Neural progenitor cell (in vitro differentiated cells): Measurements from ENCODE around the gene BCL7B. TPM values are rescaled to one million over a fixed set of nuclear protein-coding genes. Genes with fewer than 3 reads are reported as not detected.

Experiments used
- DNase-seq: peaks from one replicate; pipeline ENCODE4 v3.0.0-alpha.2; 2016; ENCODE audit warnings: low spot score
- H2AFZ ChIP-seq: fragments of 200-600 bp; sonication (generic); replicated peaks from 2 replicates; pipeline ENCODE4 v1.6.1; 2016; ENCODE audit warnings: antibody characterized with exemption
- H3F3A ChIP-seq: fragments of 200-600 bp; sonication (generic); 2 replicates; pipeline ENCODE4 v1.6.1; 2016; ENCODE audit warnings: antibody characterized with exemption, low read depth
- H3K27ac ChIP-seq: fragments of 200-600 bp; sonication (generic); 2 replicates; pipeline ENCODE4 v1.5.1; 2016; ENCODE audit warnings: mild to moderate bottlenecking
- H3K27me3 ChIP-seq: fragments of 200-600 bp; sonication (generic); 2 replicates; pipeline ENCODE4 v1.6.1; 2016; ENCODE audit warnings: mild to moderate bottlenecking, moderate library complexity
- H3K36me3 ChIP-seq: fragments of 200-600 bp; sonication (generic); 2 replicates; pipeline ENCODE4 v1.5.1; 2016
- H3K4me1 ChIP-seq: fragments of 200-600 bp; sonication (generic); 2 replicates; pipeline ENCODE4 v1.6.1; 2016; ENCODE audit warnings: mixed run types
- H3K4me2 ChIP-seq: fragments of 200-600 bp; sonication (generic); 2 replicates; pipeline ENCODE4 v1.6.1; 2016
- H3K4me3 ChIP-seq: fragments of 200-600 bp; sonication (generic); 2 replicates; pipeline ENCODE4 v1.5.1; 2016
- H3K79me2 ChIP-seq: fragments of 200-600 bp; sonication (generic); 2 replicates; pipeline ENCODE4 v1.6.1; 2016; ENCODE audit warnings: low read depth
- H3K9ac ChIP-seq: fragments of 200-600 bp; sonication (generic); 2 replicates; pipeline ENCODE4 v1.6.1; 2016
- H3K9me3 ChIP-seq: fragments of 200-600 bp; sonication (generic); 2 replicates; pipeline ENCODE4 v1.5.1; 2016; ENCODE audit warnings: low read depth
- H4K20me1 ChIP-seq: fragments of 200-600 bp; sonication (generic); 2 replicates; pipeline ENCODE4 v1.6.1; 2016; ENCODE audit warnings: low read depth
- H3K27ac Mint-ChIP-seq: 3 replicates; pipeline ENCODE4 v1.8.0; 2021; ENCODE audit warnings: mixed read lengths
- H3K27me3 Mint-ChIP-seq: 2 replicates; pipeline ENCODE4 v1.8.0; 2022; ENCODE audit warnings: low read depth, mild to moderate bottlenecking, inconsistent platforms, moderate library complexity, mixed read lengths; ENCODE audit not compliant: insufficient read depth
- H3K36me3 Mint-ChIP-seq: 3 replicates; pipeline ENCODE4 v1.8.0; 2021; ENCODE audit warnings: mixed read lengths
- H3K4me1 Mint-ChIP-seq: 3 replicates; pipeline ENCODE4 v1.8.0; 2021; ENCODE audit warnings: mixed read lengths
- H3K4me3 Mint-ChIP-seq: 3 replicates; pipeline ENCODE4 v1.8.0; 2021; ENCODE audit warnings: mild to moderate bottlenecking, moderate library complexity, mixed read lengths
- H3K9me3 Mint-ChIP-seq: 3 replicates; pipeline ENCODE4 v1.8.0; 2020; ENCODE audit warnings: mixed read lengths
- EZH2 ChIP-seq: fragments of 200-600 bp; sonication (generic); IDR thresholded peaks from 2 replicates; pipeline ENCODE4 v1.6.1; 2017; ENCODE audit warnings: antibody characterized with exemption, mild to moderate bottlenecking, moderate library complexity
- EZH2phosphoT487 ChIP-seq: fragments of 200-600 bp; sonication (generic); IDR thresholded peaks from 2 replicates; pipeline ENCODE4 v1.6.1; 2017; ENCODE audit warnings: antibody characterized with exemption
- total RNA-seq: library from RNA; depleted of rRNA; stranded (reverse); fragments of >200 nt; gene quantifications from 2 replicates; pipeline ENCODE4 v1.2.3, GENCODE V29; 2015; ENCODE audit warnings: low replicate concordance
- TF ChIP-seq, protein P1 (sequence below): fragments of 200-600 bp; sonication (generic); IDR thresholded peaks from 2 replicates; pipeline ENCODE4 v1.5.1; 2017; ENCODE audit warnings: antibody characterized with exemption, mild to moderate bottlenecking

Gene BCL7B
- total RNA-seq, 1 donor from 2014 or later = 10.4 TPM

DNA sequence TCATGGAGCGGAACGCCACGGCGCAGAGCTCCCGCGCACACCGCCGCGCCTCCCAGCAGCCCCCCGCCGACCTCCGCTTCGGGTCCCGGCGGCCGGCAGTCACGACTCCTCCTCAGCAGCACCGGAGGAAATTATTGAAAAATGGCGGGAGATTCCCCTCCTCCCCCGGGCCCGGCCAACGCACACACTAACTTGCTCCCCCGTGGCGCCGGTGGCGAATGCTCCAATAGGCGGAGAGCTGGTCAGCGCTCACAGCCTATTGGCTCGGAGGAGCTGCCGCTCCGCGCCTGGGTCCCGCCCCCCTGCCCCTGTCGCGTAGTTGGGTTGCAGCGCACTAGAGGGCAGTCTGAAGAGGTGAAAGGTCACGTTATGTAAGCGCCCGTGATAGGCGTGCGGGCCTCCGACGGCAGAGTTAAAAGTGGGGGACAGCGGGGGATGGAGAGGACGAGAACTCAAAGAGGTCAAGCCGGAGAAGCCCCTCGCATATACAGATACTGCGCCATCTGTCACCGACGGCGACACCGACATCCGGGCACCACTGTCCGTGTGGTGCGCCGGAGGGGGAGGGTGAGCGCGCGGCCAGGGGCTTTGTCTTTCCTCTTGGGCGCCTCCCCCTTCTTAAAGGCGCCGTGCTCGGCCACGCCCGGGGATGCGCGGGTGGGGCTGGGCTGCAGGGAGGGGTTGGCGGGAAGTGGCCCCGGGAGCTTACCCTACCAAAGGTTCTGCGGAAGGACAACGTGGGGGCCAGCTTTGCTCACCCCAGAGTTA is 35.2 kb downstream of the BCL7B start, which contains the start of gene BAZ1B:
Gene BAZ1B (minus strand): TSS at position 189 of the 768 bp plus-strand sequence. CDS start 360 bp downstream, outside the sequence.
- Mint-ChIP-seq H3K27me3 (peaks cover 4% of the 10 kb centered on the region), H3K27ac (peak within 1 kb of the TSS; percentile 100), H3K9me3 (no peaks in the 10 kb centered on the region), H3K4me1 (peaks cover 33% of the 10 kb centered on the region), H3K4me3 (peak within 1 kb of the TSS; percentile 97), H3K36me3 (peaks cover 27% of the 10 kb centered on the region)
- Histone ChIP-seq H3K9me3 (no peaks in the 10 kb centered on the region), H3K79me2 (peaks cover 55% of the 10 kb centered on the region), H4K20me1 (peaks cover 39% of the 10 kb centered on the region), H3K4me2 (peak within 1 kb of the TSS; percentile 91), H3K4me3 (peak within 1 kb of the TSS; percentile 99), H3K9ac (peak within 1 kb of the TSS; percentile 95), H3K4me1 (peaks cover 16% of the 10 kb centered on the region), H3F3A (peaks cover 34% of the 10 kb centered on the region), H3K27me3 (no peaks in the 10 kb centered on the region), H3K36me3 (peaks cover 7% of the 10 kb centered on the region), H3K27ac (peak within 1 kb of the TSS; percentile 96), H2AFZ (peak within 1 kb of the TSS; percentile 84)
- peak; percentile 100 for DNase-seq
- TF ChIP-seq EZH2 = no peak
- TF ChIP-seq, protein P1, sequence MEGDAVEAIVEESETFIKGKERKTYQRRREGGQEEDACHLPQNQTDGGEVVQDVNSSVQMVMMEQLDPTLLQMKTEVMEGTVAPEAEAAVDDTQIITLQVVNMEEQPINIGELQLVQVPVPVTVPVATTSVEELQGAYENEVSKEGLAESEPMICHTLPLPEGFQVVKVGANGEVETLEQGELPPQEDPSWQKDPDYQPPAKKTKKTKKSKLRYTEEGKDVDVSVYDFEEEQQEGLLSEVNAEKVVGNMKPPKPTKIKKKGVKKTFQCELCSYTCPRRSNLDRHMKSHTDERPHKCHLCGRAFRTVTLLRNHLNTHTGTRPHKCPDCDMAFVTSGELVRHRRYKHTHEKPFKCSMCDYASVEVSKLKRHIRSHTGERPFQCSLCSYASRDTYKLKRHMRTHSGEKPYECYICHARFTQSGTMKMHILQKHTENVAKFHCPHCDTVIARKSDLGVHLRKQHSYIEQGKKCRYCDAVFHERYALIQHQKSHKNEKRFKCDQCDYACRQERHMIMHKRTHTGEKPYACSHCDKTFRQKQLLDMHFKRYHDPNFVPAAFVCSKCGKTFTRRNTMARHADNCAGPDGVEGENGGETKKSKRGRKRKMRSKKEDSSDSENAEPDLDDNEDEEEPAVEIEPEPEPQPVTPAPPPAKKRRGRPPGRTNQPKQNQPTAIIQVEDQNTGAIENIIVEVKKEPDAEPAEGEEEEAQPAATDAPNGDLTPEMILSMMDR = peak; percentile 22

DNA sequence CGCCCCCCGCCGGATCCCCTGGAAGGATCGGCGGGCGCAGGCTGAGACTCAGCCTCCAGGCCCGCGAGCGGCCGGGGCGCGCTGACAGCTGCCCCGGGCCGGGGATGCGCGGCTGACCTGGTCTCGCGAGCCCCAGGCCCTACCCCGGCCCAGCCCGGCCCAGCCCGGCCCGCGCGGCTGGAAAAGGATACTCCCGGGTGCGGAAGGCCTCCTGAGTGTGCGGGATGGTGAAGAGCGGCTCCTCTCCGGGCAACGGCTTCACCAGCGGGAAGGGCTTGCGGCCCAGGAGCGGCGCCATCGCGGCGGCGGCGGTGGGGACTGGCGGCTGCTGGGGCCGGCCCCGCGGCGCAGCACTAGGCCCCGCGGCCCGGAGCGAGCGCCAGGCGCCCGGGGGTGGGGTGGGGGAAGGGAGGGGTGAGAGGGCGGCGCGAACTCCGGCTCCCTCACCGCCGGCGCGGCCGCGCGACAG is 35.8 kb downstream of the BCL7B start:
- peak overlapping the region; percentile 84 for H2AFZ ChIP-seq

DNA sequence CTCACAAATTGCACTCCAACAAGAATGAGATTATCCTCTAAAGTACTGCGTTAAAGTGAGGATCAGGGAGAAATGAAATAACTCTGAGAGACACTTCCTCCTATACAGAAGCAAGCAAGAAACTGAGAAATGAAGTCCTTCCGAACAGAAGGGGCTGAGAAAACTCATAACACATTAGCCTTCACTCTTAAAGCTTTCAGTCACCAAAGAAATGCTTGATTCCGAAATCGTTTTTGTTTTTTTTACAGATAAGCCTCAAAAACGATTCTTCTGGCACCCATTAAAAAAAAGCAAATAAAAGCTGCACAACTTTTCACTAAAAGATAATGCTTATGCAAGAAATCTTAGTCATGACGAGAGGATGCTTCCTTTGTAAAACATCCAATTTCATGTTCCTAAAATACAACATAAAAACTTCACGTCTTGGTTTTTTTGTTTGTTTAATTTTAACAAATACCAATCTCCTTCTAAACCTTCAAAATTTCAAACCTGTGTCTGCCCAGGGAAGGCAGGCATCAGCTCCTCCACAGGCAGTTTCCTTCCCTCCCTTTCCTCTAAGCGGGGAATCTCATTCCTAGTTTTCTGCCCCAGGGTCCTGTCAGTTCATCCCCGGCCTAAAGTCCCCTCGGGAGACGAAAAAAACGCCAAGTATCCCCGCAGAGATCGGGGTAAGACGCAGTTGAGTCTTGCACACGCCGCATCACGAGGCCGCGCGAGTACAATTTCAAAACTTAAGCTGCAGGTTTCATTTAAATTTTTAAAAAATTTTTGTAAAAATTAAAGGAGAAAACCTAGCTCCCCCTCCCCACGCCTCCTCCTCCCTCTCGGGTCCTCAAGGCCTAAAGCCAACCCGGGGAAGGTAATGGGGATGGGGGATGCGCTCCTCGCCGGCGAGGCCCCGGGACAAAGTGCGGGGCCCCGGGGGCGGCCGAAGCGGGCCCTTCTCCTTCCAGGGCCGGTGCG is 36.5 kb downstream of the BCL7B start:
- peaks cover 29% of the 10 kb centered on the region for H3K4me1 Mint-ChIP-seq
- H2AFZ ChIP-seq = no peak overlapping the region
- peaks cover 31% of the 10 kb centered on the region for H3F3A ChIP-seq
- H3K36me3 ChIP-seq = peaks cover 11% of the 10 kb centered on the region
- peak overlapping the region; percentile 91 for H3K4me2 ChIP-seq
- peaks cover 68% of the 10 kb centered on the region for H3K79me2 ChIP-seq
- peak overlapping the region; percentile 95 for H3K9ac ChIP-seq
- DNase-seq = peak; percentile 49
- no peaks in the 10 kb centered on the region for H3K9me3 ChIP-seq
- peak overlapping the region; percentile 99 for H3K4me3 ChIP-seq
- H3K9me3 Mint-ChIP-seq = no peaks in the 10 kb centered on the region
- peak overlapping the region; percentile 96 for H3K27ac ChIP-seq
- H3K36me3 Mint-ChIP-seq = peaks cover 30% of the 10 kb centered on the region
- H3K27me3 Mint-ChIP-seq = peaks cover 4% of the 10 kb centered on the region
- peaks cover 51% of the 10 kb centered on the region for H4K20me1 ChIP-seq
- H3K4me1 ChIP-seq = peaks cover 16% of the 10 kb centered on the region
- TF ChIP-seq EZH2 (no peak), EZH2phosphoT487 (no peak)
- TF ChIP-seq, protein P1 = no peak
- H3K27me3 ChIP-seq = no peaks in the 10 kb centered on the region
- H3K27ac Mint-ChIP-seq = peak overlapping the region; percentile 66
- H3K4me3 Mint-ChIP-seq = peak overlapping the region; percentile 92

More for the DNA sequence above, 35.8 kb downstream of the BCL7B start:
- H3K79me2 ChIP-seq = peaks cover 61% of the 10 kb centered on the region
- H3F3A ChIP-seq = peaks cover 31% of the 10 kb centered on the region
- peak overlapping the region; percentile 97 for H3K4me3 Mint-ChIP-seq
- no peaks in the 10 kb centered on the region for H3K9me3 Mint-ChIP-seq
- peak overlapping the region; percentile 99 for H3K4me3 ChIP-seq
- peaks cover 16% of the 10 kb centered on the region for H3K4me1 ChIP-seq
- DNase-seq = no peak
- TF ChIP-seq, protein P1 = no peak
- TF ChIP-seq EZH2 (no peak), EZH2phosphoT487 (no peak)
- peaks cover 7% of the 10 kb centered on the region for H3K36me3 ChIP-seq
- peak overlapping the region; percentile 96 for H3K27ac ChIP-seq
- peak overlapping the region; percentile 95 for H3K9ac ChIP-seq
- H3K4me2 ChIP-seq = peak overlapping the region; percentile 91
- H3K27ac Mint-ChIP-seq = no peak overlapping the region
- H3K27me3 ChIP-seq = no peaks in the 10 kb centered on the region
- peaks cover 4% of the 10 kb centered on the region for H3K27me3 Mint-ChIP-seq
- H3K9me3 ChIP-seq = no peaks in the 10 kb centered on the region
- H4K20me1 ChIP-seq = peaks cover 45% of the 10 kb centered on the region
- H3K36me3 Mint-ChIP-seq = peaks cover 30% of the 10 kb centered on the region
- peaks cover 29% of the 10 kb centered on the region for H3K4me1 Mint-ChIP-seq
